GM12801 (cell line): ENCODE data around the gene KXD1.

Experiments used
- TF ChIP-seq, protein P1 (sequence below): IDR thresholded peaks from one replicate; pipeline ENCODE4 v1.5.1; 2011; ENCODE audit warnings: control low read depth; ENCODE audit not compliant: insufficient read length; ENCODE audit errors: extremely low read depth

The KXD1 gene

GRCh38 chr19:18558604-18559003 lies 934 bp downstream of the KXD1 start:
- TF ChIP-seq, protein P1, sequence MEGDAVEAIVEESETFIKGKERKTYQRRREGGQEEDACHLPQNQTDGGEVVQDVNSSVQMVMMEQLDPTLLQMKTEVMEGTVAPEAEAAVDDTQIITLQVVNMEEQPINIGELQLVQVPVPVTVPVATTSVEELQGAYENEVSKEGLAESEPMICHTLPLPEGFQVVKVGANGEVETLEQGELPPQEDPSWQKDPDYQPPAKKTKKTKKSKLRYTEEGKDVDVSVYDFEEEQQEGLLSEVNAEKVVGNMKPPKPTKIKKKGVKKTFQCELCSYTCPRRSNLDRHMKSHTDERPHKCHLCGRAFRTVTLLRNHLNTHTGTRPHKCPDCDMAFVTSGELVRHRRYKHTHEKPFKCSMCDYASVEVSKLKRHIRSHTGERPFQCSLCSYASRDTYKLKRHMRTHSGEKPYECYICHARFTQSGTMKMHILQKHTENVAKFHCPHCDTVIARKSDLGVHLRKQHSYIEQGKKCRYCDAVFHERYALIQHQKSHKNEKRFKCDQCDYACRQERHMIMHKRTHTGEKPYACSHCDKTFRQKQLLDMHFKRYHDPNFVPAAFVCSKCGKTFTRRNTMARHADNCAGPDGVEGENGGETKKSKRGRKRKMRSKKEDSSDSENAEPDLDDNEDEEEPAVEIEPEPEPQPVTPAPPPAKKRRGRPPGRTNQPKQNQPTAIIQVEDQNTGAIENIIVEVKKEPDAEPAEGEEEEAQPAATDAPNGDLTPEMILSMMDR: no peak

DNA sequence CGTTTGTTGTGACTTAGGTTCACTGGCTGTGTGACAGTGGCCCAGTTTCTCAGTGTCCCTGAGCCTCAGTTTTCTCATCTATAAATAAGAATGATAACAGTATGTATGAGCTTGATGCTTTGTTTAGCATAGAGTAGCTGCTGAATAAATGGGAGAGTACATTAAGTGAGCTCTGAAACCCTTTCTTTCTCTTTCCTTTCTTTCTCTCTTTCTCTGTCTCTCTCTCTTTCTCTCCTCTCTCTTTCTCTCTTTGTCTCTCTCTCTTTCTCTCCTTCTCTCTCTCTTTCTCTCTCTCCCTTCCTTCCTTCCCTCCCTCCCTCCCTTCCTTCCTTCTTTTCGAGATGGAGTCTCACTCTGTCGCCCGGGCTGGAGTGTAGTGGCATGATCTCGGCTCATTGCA lies 2.0 kb downstream of the KXD1 start:
- TF ChIP-seq, protein P1: no peak

DNA sequence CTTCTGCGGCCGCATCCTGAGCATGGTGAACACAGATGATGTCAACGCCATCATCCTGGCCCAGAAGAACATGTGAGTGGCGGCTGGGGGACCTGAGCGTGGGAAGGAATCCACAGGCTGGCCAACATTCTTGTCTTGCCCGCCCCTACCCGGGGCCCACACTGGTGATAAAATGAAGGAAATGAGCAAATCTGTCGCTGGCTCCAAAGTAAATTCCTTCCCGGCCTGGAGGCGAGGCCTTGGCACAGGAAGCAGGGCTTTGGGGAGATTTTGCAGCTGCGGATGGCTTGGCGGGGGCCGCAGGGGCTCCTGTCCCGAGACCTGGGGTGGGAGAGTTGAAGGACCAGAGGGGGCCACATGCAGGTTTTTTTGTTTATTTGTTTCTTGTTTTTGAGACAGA lies 4.4 kb downstream of the KXD1 start:
- TF ChIP-seq, protein P1: no peak

DNA sequence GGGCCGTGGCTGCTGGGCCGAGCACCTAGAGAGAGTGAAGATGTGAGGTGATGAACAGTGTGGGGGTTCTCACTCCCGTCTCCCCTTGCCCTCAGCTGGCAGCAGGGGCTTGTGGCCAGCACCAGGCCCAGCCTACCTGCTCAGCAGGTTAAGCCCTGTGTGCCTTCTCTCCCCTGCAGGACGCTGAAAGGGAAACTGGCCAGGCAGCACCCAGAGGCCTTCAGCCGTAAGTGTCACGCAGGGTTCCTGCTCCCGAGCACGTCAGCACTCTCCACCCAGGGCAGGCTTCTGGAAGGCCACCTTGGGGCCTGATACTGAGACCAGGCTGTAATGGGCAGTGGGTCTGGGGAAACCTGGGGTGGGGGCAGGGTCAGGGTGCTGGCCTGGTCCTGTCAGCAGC lies 9.3 kb downstream of the KXD1 start:
- TF ChIP-seq, protein P1: no peak

DNA sequence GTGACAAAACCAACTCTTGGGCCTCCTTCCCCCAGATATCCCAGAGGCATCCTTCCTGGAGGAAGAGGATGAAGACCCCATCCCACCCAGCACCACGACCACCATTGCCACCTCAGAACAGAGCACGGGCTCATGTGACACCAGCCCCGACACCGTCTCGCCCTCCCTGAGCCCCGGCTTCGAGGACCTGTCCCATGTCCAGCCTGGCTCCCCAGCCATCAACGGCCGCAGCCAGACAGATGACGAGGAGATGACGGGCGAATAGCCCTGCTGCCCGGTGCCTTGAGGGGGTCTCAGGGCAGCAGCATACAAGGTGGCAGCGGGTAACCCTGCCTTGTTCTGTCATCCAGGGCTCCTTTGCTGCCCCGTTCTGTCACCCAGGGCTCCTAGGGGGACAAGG lies 10.7 kb downstream of the KXD1 start:
- TF ChIP-seq, protein P1: no peak

DNA sequence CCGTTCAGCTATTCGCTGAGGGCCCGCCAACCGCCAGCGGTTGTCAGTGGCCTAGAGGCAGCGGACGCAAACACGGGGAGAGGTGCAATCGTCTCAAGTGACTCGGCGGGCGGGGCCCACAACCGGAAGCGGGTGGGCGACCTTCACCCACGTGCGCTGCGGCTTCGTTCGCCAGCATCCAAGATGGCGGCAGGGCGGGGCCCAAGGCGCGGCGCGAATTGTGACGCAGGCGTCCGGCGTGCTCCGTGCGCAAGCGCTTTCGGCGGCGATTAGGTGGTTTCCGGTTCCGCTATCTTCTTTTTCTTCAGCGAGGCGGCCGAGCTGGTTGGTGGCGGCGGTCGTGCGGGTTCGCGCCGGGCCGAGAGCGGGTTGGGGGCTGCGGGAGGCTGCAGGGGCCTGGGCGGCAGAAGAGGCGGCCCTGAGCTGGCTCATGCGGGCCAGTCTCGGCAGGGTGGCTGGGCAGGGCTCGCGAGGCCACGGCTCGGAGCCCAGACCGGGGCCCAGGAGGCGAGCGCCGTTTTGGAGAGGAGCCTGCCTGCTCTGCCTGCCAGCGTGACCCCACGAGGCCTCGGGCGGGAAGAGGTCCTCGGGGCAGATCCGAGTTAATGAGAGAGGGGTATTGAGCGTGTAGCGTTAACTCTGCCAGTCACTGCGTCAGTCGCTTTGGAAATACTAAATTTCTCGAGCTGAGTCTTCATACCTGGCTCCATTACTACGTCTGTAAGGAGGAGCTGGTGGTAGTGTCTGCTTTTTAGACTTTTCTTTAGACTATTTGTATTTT lies 14.1 kb downstream of the KXD1 start, which contains the start of gene UBA52:
TSS of gene UBA52 (plus strand) at position 294 of the 781 bp plus-strand sequence. CDS start 1,444 bp downstream, outside the sequence.
- TF ChIP-seq, protein P1: no peak

DNA sequence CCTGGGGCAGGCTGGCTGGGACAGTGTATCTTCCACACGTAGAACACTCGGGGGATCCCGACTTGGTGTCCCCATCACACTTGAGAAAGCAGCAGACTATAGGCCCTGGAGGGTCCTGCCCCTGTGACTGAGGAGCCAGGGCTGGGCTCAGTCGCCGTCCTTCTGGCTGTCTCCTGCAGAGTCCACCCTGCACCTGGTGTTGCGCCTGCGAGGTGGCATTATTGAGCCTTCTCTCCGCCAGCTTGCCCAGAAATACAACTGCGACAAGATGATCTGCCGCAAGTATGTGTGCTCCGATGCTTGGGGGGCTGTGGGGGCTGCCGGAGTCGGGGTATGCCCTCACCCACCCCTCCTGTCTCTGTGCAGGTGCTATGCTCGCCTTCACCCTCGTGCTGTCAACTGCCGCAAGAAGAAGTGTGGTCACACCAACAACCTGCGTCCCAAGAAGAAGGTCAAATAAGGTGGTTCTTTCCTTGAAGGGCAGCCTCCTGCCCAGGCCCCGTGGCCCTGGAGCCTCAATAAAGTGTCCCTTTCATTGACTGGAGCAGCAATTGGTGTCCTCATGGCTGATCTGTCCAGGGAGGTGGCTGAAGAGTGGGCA lies 17.1 kb downstream of the KXD1 start:
- TF ChIP-seq, protein P1: no peak
